EH (cell line): ENCODE measurements around the gene TRABD2A.
A peak's percentile ranks its signal among the peaks of the same experiment; 100 is the strongest.

Experiments used
- DNase-seq: peaks from one replicate; pipeline ENCODE4 v3.0.0-alpha.2; 2015; ENCODE audit warnings: low read depth

The TRABD2A gene

GRCh38 chr2:84816426-84817026 is 64.4 kb downstream of the TRABD2A start:
- no peak for DNase-seq

DNA sequence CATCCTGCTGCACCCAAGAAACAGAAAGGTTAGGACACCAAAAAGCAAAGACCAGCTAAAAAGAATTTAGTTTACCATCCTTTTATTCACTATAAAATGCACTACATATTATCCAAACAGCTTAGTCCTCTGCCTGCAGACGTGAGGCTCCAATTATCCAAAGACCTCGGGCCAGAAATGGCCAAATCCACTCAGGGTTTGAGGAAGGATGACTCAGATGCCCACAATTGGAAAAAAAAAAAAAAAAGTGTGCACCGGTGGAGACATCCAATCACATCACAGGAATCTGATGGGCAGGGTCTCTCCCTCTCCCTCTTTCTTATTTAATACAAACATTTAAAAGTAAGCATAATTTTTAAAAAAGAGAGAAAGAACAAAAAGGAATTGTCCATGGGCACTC is 65.7 kb downstream of the TRABD2A start:
- DNase-seq: peak; percentile 69

DNA sequence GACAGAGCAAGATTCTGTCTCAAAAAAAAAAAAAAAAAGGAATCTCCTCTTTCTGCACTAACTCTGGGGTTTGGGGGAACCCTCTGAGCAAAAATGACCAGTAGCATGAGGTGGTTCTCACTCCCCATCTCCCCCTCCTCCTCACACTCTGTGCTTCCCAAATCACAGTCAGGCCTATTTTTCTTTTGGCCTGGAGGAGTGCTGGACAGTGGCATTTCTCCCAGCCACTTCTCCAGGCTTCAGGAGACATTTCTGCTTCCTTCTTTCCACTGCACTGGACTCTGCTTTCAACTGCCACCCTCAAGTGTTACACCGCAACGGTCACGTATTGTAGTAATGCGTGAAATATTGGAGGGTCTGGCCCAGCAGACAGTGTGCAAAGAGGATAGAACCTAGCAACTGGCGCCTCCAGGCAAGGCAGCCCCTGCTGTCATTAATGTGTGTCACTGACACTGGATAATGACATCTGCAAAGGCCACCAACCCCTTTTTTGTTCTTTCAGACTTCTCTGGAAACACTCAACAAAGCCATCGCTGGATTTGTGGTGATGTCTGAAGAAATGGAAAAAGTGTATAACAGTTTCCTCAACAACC is 68.9 kb downstream of the TRABD2A start:
- DNase-seq: no peak

GRCh38 chr2:84808279-84808678 is 72.6 kb downstream of the TRABD2A start:
- no peak for DNase-seq

- DNase-seq: peak; percentile 100
These were observed 73.8 kb downstream of the TRABD2A start for GRCh38 chr2:84807063-84807485.

- DNase-seq: peak; percentile 80
These were observed 75.5 kb downstream of the TRABD2A start for GRCh38 chr2:84805250-84805958.

GRCh38 chr2:84801811-84802210 is 79.1 kb downstream of the TRABD2A start:
- peak; percentile 12 for DNase-seq

DNA sequence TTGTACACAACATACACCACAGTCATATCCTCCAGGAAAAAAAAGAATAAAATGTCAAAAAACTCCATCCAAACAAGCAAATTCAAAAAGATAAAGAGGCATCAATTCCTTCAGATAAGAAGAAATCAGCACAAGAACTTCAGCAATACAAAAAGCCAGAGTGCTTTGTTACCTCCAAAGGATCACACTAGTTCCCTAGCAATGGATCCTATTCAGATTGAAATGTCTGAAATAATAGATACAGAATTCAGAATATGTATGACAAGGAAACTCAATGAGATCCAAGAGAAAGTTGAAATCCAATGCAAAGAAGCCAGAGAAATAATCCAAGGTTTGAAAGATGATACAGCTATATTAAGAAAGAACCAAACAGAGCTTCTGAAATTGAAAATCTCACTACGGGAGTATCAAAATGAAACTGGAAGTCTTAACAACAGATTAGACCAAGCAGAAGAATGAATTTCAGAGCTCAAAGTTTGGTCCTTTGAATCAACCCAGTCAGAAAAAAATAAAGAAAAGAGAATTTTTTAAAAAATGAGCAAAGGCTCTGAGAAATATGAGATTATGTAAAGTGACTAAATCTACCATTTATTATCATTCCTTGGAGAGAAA is 80.6 kb downstream of the TRABD2A start:
- no peak for DNase-seq

- DNase-seq: no peak
These were observed 81.1 kb downstream of the TRABD2A start for GRCh38 chr2:84799772-84800171.

DNA sequence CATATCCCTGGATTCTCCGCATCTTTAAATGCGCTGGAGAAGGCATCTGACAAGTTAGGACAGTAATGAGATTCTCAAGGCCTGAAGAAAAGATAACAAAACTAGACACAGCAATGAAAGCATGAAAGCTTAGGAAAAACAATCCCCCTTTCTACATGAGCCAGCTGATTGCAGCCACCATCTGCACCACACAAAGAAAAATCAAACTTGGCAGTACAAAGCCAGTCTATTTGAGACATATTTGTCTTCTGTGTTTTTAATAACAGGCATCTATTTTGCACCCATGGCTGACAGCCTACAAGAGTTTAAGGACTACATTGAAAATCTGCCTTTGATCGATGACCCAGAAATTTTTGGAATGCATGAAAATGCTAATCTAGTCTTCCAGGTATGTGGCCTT is 83.6 kb downstream of the TRABD2A start:
- DNase-seq: no peak

- peak; percentile 5 for DNase-seq
These were observed 84.1 kb downstream of the TRABD2A start for GRCh38 chr2:84796798-84797197.

GRCh38 chr2:84793641-84794040 is 87.2 kb downstream of the TRABD2A start:
- DNase-seq: no peak

DNA sequence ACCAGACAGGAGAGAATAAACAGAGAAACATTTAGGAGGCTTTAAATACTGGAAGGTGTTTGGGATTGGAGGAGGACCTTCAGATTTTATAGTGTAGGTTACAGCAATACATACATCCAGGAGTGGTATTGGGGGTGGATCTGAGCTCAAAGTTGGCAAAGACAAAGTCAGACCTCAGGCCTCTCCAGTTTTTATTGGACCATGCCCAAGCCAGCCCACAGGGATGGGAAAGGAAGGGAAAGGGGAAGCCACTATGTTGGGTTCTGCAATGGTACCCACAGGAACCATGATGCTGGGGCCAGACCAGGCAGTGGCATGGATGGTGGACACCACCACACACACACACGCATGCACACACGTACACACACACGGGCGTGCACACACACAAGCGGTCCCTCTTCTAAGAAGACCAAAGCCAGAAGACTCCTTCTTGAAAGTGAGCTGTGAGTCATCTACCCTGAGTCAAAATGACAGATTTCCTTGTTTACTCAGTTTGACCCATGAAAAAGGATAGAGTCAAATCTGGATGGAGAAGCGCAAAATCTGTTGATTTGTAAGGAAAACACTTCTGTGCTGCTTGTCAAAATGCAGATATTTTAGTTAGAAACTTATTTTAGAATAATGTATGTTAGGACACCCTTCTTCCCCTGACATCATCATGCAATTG is 87.9 kb downstream of the TRABD2A start:
- DNase-seq: peak; percentile 28

- DNase-seq: no peak
These were observed 92.4 kb downstream of the TRABD2A start for GRCh38 chr2:84788498-84788897.

GRCh38 chr2:84788027-84788426 is 92.9 kb downstream of the TRABD2A start:
- no peak for DNase-seq

- DNase-seq: no peak
These were observed 94.3 kb downstream of the TRABD2A start for GRCh38 chr2:84786601-84787000.

GRCh38 chr2:84785950-84786349 is 94.9 kb downstream of the TRABD2A start:
- DNase-seq: no peak

GRCh38 chr2:84782717-84783442 is 98.0 kb downstream of the TRABD2A start:
- DNase-seq: peak; percentile 46

DNA sequence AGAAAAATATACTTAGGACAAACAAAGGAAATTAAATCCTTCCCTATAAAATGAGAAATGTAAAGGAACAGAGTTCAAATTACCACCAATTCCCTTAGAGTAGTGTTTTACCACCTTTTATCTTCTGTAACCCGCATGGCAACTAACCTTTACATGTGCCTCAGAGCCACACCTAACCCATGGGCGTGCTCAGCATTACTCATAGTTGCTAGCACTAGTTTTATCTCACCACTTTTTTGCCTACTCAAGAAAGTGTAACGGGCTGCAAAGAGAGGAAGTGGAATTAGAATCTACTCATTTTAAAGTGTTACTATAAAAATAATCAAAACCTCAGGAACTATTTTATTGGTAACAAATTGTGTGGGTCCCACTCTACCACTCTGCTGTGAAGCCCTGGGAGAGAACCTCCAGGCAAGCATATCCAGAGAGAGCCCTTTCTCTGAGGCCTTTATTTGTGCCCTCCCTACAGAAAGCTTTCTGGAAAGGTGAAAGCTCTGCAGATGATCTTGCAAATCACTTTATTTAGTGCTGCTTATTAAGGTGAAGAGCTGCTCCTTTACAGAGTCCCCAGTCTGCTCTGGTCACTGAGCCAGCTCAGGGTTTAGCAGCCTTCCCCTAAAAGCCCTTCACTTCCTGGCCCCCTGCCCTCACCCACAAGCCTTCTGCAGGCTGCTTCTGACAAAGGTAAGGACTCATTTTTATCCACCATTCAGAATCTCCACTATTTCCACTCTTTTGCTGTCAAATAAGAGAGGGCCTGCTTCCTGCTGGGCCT is 98.8 kb downstream of the TRABD2A start:
- DNase-seq: no peak

- no peak for DNase-seq
These were observed 101.1 kb downstream of the TRABD2A start for GRCh38 chr2:84779781-84780180.
